Measurements from ENCODE around the gene DYNC1H1. TPM values are rescaled to one million over a fixed set of nuclear protein-coding genes. Genes with fewer than 3 reads are reported as not detected.

Gene DYNC1H1
- total and polyA plus RNA-seq, 2 experiments from 2014 or later = 179 to 635 TPM

- Histone ChIP-seq H3F3A (replicated peaks; ENCODE audit: low read depth) (no peaks in the 10 kb centered on the region), H4K20me1 (replicated peaks; ENCODE audit: insufficient read depth) (no peaks in the 10 kb centered on the region), H3K36me3 (ENCODE audit: insufficient read depth) (no peaks in the 10 kb centered on the region), H2AFZ (peak overlapping the region; percentile 52), H3K4me1 (ENCODE audit: insufficient read depth) (no peaks in the 10 kb centered on the region), H3K79me2 (replicated peaks; ENCODE audit: insufficient read depth) (no peaks in the 10 kb centered on the region), H3K27ac (ENCODE audit: low read depth) (no peak overlapping the region), H3K9me2 (ENCODE audit: insufficient read depth) (no peaks in the 10 kb centered on the region), H3K27me3 (ENCODE audit: insufficient read depth) (no peaks in the 10 kb centered on the region), H3K4me3 (no peak overlapping the region), H3K4me2 (no peak overlapping the region)
- ATAC-seq = peak; percentile 62
- H3K4me3 Mint-ChIP-seq = no peak overlapping the region
- no peak for TF ChIP-seq JUNB (IDR thresholded peaks at IDR 0.05; ENCODE audit: unreplicated experiment)
- no peak for TF ChIP-seq CREB1 (CRISPR knock-in tag; IDR thresholded peaks at IDR 0.05; ENCODE audit: low read depth)
- TF ChIP-seq ZNF331 (CRISPR knock-in tag; IDR thresholded peaks at IDR 0.05; ENCODE audit: low read depth) = no peak
- no peak for TF ChIP-seq STAT1 (IDR thresholded peaks at IDR 0.05; ENCODE audit: unreplicated experiment)
- no peak for TF ChIP-seq ETS1 (IDR thresholded peaks at IDR 0.05)
- TF ChIP-seq POLR2AphosphoS5 (IDR thresholded peaks at IDR 0.05; ENCODE audit: low read depth) = no peak
- TF ChIP-seq NANOG (IDR thresholded peaks at IDR 0.05; ENCODE audit: borderline replicate concordance) = no peak
- no peak for TF ChIP-seq ZNF114 (CRISPR knock-in tag; IDR thresholded peaks at IDR 0.05)
- no peak for TF ChIP-seq REST (IDR thresholded peaks at IDR 0.05; ENCODE audit: unreplicated experiment)
- no peak for TF ChIP-seq CTCF (conservative IDR thresholded peaks at IDR 0.05; ENCODE audit: low read depth in 2 of 2)
- TF ChIP-seq ZNF462 (CRISPR knock-in tag; IDR thresholded peaks at IDR 0.05) = no peak
- TF ChIP-seq EZH2phosphoT487 (IDR thresholded peaks at IDR 0.05; ENCODE audit: unreplicated experiment) = no peak
- no peak for TF ChIP-seq EZH2 (IDR thresholded peaks at IDR 0.05; ENCODE audit: low read depth, unreplicated experiment)
- H3K27me3 Mint-ChIP-seq (ENCODE audit: insufficient read depth, low read depth, poor library complexity) = peaks cover 3% of the 10 kb centered on the region
- H3K9me3 Mint-ChIP-seq = peaks cover 17% of the 10 kb centered on the region
- peaks cover 5% of the 10 kb centered on the region; the same call in 2 of the 3 replicates for H3K4me1 Mint-ChIP-seq
- no peak for DNase-seq (ENCODE audit: low spot score)
- H3K36me3 Mint-ChIP-seq (ENCODE audit: low read depth) = peaks cover 11% of the 10 kb centered on the region; the same call in 2 of the 3 replicates
- H3K27ac Mint-ChIP-seq = no peak overlapping the region
Observed at GRCh38 chr14:102105369-102105768, 141.0 kb downstream of the DYNC1H1 start.
